UCSD-AML1 (cell line): ENCODE results near the gene RIN3.
A peak's percentile ranks its signal among the peaks of the same experiment; 100 is the strongest.

Experiments used
- DNase-seq: peaks from one replicate; lab custom pipeline; 2025; ENCODE audit not compliant: unreplicated experiment; lab: John Stamatoyannopoulos, UW

RIN3 gene

GRCh38 chr14:92552066-92552465 lies 38.5 kb downstream of the RIN3 start:
- DNase-seq, result no peak

DNA sequence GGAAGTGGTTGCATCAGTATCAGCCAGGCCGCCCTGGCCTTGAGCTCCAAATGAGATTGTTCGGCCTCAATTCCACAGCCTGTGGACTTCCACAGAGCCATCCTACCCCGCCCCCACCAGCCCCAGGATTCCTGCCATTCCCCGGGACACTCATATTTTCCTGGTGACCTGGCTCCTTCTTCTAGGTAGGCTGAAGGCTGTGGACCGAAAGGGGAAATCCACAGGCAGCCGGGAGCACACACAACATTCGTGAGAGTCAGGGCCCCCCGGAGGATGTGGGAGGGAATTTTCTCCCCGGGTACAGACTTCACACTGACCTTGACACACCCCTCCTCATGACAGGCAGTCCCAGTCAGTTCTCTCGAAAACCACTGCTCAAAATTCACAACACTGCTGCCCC lies 39.9 kb downstream of the RIN3 start:
- peak; percentile 61 for DNase-seq

GRCh38 chr14:92555465-92556111 lies 42.0 kb downstream of the RIN3 start:
- DNase-seq, result no peak

- no peak for DNase-seq
These were observed 42.7 kb downstream of the RIN3 start for GRCh38 chr14:92556255-92556741.

DNA sequence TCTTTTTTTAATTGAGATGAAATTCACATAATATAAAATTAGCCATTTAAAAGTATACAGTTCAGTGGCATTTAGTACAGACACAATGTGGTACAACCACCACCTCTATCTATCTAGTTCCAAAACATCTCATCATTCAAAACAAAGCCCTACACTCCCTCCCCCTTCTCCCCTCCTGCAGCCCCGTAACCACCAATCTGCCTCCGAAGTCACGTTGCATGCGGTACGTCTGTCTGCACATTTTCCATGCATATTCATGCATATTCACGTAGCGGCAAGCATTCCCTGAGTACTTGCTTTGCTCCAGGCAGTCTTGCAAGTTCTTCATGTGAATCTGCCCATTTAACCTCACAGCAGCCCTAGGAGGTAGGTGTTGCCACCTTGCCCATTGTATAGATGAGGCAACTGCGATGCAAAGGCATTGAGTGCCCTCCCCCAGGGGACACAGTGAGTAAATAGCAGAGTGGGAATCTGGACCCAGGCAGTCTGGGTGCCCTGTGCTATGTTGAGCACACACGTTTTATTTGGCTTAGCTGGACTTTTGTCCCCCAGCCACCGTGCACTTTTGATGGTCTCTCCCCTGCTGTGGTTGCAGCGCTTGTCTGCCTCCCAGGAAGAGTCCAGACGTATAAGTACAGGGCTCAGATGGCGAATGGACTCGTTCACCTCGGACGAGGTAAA lies 43.4 kb downstream of the RIN3 start:
- DNase-seq, result no peak

DNA sequence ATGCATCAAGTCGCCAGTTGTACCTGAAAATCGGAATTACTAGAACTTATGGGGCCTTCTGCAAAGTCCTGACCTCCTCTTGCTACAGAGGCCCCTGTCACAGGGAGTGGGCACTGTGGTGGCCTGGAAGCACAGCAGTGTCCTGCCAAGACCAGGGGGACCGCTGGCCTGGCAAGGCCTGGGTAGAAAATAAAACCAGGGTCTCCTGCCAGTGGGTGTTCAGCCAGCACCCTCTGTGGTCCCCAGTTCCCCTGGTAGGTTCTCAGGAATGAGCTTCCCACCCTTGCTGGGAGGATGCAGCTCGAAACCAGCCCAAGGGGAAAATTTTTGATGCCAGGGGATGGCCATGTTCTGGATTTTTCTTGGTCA lies 43.9 kb downstream of the RIN3 start:
- DNase-seq, result no peak

- no peak for DNase-seq
These were observed 44.7 kb downstream of the RIN3 start for GRCh38 chr14:92558319-92558718.

DNA sequence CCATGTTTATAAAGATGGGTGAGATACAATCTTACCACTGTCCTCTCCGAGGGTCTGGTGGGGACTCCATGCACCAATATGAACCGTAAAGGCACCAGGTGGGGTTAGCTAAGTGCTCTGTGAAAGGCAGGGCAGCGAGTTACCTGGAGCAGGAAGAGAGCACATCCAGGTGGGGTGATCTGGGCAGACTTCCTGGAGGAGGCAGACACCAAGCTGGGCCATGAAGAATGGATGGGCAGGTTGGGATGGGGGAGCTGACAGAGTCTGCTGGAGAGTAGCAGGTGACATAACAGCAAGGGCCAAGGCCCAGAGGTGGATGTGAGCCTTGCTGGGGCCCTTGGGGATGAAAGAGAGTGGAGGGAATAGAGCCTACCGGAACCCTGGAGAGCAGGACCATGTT lies 45.9 kb downstream of the RIN3 start:
- DNase-seq, result no peak

DNA sequence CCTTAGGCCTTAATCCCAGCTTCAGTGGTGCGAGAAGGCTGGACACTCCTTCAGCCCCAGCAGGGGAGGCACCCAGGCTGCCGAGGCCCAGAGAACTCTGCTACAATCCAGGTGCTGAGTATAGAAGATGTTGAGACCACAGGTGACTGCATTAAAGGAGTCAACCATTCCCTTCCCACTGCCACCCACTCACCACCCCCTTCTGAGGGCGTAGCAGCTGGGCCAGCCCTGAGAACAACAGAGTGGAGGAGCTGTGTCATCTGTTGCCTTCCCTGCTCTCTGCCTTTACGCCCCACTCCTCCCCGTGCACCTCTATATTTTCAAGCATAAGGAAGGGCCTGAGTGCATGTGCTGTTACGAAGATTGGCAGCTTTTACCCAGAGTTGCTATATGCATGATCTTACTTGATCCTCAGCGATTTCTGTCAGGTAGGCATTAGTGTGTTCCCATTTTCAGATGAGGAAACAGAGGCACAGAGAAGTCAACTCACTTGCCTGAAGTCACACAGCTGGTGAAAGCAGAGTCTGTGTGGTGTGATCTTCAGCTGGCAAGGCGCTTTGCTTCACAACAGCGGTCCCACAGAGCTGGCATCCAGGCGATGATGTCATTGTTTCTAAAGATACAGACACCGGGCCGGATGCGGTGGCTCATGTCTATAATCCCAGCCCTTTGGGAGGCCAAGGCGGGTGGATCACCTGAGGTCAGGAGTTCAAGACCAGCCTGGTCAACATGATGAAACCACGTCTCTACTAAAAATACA lies 46.7 kb downstream of the RIN3 start:
- no peak for DNase-seq

GRCh38 chr14:92561906-92562479 lies 48.4 kb downstream of the RIN3 start:
- DNase-seq, result no peak

DNA sequence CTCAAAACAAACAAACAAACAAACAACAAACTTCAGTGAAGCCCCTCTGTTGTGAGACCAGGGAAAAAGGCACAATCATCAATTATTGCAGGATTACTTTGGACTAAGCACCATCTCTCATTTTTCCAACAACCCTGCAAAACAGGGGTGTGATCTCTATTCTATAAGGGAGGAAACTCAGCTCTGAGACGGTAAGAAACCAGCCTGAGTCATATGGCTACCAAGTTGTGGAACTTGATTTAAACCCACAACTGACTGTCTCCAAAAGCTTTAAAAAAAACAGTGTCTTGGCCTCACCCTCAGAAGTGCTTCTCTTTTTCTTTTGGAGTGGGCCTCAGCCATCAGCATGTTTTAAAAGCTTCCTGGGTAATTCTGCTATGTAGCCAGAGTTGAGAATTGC lies 49.8 kb downstream of the RIN3 start:
- no peak for DNase-seq

GRCh38 chr14:92563765-92564285 lies 50.2 kb downstream of the RIN3 start:
- DNase-seq, result no peak

DNA sequence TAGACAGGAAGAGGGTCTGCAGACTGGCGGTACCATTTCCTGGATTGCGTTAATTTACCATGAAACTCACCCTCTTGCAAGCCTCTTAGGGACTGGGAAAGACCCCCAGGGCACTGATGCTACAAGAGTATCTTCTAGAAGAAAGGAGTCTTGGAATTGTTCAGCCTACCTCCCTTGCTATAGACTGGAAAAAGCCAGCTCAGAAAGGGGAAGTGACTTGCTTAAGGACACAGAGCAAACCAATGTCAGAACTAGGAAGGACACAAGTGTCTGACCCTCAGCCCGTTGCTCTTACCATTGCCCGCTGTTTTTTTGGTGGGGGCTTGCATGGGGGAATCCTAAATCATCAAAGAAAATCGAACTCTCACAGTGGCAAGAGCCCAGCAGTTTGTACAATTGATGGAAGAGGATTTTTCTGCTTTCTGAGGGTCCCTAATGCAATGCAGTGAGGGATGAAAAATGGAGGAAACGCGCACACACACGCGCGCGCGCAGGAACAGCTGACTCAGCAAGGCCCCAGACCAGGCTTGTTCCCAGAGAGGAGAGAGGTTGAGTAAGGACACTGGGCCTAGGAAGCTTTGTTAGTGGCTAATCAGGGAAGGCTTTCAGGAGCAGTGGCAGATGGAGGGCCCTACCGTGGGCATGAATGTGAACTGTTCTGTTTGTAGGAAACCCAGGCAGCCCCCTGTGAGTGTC lies 50.9 kb downstream of the RIN3 start:
- no peak for DNase-seq

- no peak for DNase-seq
These were observed 51.6 kb downstream of the RIN3 start for GRCh38 chr14:92565040-92565717.

DNA sequence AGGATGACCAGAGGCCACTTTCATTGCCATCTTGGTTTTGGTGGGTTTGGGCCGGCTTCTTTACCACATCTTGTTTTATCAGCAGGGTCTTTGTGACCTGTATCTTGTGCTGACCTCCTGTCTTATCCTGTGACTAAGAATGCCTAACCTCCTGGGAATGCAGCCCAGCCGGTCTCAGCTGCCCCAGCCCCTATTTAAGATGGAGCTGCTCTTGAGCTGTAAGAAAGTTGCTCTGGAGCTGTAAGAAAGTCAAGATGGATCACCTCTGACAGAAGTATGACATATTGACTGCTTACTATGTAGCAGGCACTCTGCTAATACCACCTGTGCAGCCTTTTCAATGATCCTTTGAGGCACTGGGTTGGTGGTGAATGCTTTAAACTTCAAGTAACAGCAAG lies 52.1 kb downstream of the RIN3 start:
- no peak for DNase-seq

- no peak for DNase-seq
These were observed 53.7 kb downstream of the RIN3 start for GRCh38 chr14:92567173-92567725.

DNA sequence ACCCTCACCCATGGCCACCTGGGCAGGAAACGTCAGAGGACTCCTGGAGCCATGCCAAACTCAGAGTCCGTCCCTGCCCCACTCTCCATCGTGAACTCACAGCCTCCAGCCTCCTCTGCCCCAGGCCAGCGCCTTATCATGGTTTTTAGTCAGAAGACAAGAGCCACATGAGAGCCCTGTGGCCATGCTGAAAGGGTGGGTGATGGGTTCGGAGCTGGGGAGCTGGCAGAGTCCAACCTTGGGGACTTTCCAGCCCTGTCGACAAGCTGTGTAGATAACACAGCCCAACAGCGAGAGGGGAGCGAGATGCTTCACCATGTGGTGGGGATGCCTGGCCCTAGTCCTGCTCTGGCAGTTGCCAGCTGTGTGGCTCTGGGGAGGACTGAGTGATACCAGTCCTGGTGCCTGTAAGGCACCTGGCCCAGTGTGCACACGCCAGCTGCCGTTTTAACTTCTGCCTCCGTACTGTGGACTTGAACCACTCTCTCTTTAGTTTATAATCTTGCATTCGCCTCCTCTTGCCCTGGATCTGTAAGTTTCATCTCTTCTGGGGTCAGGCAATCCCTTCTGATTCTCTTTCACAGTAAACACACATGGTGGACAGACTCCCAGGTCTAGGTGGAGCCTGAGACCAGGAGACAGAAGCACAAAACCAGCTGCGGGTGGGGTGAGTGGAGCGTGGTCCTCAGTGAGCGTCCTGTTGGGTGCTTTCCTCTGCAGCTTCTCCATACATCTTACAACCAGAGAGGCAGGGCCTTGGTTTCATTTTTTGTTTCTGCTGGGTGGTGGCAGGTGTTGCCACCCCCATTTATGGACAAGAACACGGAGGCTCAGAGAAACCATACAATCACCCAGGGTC lies 55.3 kb downstream of the RIN3 start:
- no peak for DNase-seq

DNA sequence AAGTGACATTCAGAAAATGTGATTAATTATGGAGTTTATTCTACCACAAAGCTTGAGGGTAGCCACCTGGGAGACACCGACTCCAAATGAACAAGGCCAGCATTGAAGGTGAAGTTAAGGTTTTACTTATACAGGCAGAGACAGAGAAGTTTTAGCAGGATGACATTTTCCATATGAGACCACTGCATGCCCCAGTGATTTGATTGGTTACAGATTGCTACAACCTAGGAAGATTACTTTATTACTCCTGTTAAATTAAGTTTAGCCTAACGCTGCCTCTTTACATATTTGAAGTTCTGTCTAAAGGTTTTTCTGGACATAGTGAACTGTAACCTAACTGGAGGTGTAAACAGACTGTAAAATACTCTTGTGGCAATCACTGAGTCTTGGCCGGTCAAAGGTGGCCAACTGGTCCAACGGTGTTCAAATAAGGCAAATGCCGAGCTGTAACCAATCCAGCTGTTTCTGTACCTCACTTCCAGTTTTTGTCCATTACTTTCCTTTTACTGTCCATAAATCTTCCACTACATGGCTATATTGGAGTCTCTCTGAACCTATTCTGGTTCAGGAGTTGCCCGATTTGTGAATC lies 57.2 kb downstream of the RIN3 start:
- no peak for DNase-seq

DNA sequence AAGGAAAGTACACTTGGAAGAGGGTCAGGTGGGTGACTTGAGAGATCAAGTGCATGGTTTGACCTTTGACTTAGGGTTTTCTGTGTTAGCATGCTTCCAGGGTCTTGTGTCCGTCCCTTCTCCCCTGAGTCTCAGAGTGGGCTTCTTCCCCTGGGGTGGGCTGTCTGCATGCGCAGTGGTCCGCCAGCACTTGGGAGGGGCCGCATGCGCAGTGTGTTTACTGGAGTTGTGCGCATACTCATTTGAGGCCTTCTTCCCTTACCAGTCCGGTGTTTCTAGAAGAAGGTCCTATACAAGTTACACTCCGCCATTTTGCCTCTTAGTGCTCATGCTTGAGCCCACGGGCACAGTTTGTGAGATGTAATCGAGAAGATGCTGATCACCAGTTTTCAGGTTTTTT lies 58.5 kb downstream of the RIN3 start:
- no peak for DNase-seq
